A204.1 (cell line): ENCODE data around the gene CIART.
"Not testable (repeated sequence)": the region's sequence is repeated elsewhere in the genome, so short reads cannot be mapped to it uniquely, and the experiment has no call there.

Experiments
- FAIRE-seq: peaks from 2 replicates; lab custom pipeline; 2012; peaks lifted over from hg19 to GRCh38; lab: Jason Lieb, UNC

Gene CIART

DNA sequence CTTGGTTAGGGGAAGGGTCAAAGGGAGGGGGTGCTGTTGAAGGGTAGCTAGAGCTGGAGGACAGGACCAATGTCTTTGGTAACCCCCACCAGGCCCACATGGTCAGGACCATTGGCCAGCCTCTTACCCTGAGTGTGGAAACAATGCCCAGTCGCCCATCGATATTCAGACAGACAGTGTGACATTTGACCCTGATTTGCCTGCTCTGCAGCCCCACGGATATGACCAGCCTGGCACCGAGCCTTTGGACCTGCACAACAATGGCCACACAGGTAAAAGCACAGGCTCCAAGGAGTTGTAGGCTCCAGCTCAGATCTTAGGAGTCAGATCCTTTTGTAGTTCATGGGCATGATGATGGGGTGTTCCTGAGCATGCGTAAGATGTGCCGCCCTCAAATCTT, 21.0 kb upstream of the CIART start:
- no peak for FAIRE-seq

GRCh38 chr1:150262388-150263320, 19.7 kb upstream of the CIART start:
- no peak for FAIRE-seq

DNA sequence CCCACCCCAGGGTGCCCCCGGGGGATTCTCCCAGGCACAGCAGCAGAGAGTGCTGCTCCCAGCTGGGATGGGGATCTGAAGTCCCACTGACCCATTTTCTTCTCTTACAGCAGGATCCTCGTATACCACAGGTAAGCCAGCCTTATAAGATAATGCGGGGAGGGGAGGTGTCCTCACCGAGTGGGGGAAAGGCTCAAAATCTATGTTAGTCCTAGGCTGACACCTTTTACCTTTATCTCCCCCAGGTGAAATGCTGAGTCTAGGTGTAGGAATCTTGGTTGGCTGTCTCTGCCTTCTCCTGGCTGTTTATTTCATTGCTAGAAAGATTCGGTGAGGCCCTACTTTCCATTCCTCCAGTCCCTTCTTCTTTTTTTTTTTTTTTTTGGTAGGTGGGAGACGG, 18.8 kb upstream of the CIART start:
- FAIRE-seq, result no peak

- no peak for FAIRE-seq
Measured at GRCh38 chr1:150267896-150268295, 14.5 kb upstream of the CIART start.

DNA sequence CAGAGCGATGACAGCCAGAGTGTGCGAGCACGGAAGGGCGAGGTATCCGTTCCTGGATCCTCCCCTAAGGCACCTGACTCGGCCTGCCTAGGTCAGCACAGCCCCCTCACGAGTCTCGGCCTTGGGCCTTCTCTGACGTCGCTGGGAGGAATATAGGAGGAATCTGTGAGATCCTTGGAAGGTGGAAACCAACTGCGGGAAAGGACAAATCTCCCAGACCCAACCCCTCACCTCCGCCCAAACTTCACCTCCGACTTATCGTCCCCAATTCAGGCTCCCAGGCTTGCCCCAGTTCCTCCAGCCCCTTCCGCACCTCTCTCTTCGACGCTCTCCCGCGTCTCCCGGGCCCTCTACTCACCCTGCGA, 14.0 kb upstream of the CIART start:
- FAIRE-seq, result no peak

- FAIRE-seq, result peak; percentile 95
Measured at GRCh38 chr1:150268705-150269403, 13.5 kb upstream of the CIART start, which contains the start of gene APH1A. TSS of gene APH1A (minus strand) at chr1:150269016. CDS start at chr1:150268810, 206 bp downstream.

DNA sequence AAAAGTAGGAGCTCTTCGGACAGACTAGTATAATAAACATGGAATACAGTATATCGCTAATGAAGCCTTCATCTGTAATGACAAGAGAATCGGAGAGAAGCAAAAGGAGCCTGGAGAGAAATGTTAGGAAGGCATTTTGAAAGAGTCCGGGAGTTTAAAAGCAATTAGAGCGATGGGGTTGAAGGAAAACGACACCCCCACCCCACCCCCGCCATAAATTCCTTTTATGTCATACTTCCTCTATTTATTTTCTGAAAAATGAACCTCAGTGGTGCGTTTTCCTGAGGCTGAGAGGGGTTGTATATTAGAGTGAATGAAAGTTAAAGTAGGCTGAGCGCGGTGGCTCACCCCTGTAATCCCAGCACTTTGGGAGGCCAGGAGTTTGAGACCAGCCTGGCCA, 12.9 kb upstream of the CIART start:
- FAIRE-seq, result no peak

GRCh38 chr1:150271291-150271959, 10.9 kb upstream of the CIART start:
- FAIRE-seq, result no peak

GRCh38 chr1:150273311-150273710, 9.0 kb upstream of the CIART start:
- no peak for FAIRE-seq

GRCh38 chr1:150280138-150280707, 2.1 kb upstream of the CIART start:
- no peak for FAIRE-seq

DNA sequence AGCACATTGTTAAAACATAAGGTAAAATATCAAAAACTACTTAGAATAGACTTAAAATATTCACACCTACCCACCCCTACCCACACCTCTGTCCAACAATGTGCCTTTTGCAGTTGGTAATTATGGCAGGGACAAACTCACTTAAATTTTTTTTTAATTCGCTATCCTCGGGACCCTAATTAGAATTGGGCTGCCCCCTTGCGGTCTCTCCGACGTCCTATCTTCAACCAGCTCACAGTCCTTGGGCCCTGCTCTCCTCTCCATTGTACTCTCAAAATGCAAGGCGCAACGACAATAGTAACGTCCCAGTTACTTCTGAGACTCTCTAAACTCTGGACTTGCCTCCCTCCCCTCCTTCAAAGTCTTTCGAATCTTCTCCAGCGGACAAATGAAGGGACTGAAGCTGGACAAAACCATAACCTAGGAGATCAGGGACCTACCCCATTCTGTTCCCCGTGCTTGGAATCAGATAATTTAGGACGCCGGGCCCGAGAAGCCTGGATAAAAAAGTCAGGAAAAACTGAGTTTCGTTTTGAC, 1.1 kb upstream of the CIART start:
- peak; percentile 47 for FAIRE-seq

DNA sequence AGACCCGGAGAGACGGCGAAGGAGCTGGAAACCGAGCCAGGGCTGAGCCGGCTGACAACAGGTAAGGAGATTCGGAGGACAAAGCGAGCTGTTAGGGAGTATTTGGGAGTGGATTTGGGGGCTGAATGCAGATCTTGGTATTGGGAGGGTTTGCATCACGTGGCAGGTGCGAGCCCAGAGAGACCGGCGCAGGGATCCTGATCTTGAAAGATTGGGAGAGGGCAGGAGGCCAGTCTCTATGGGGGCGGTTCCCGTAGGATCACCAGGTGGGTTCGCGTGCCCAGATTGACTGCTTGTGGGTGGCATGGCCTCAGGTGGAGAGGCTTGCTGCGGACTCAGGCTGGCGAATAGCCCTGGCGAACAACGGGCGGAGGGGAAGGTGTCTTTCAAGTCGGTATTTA, 204 bp downstream of the CIART start:
- no peak for FAIRE-seq

DNA sequence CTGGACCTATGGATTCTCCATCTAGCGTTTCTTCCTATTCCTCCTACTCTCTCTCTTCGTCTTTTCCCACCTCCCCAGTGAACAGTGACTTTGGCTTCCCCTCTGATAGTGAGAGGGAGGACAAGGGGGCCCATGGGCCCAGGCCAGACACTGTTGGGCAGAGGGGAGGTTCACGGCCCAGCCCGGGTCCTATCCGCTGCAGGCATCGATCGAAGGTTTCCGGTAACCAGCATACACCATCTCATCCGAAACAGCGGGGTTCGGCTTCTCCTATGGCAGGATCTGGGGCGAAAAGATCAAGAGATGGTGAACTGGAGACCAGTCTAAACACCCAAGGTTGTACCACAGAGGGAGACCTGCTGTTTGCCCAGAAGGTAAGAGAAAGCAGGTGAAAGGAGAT, 906 bp downstream of the CIART start:
- FAIRE-seq, result no peak

- no peak for FAIRE-seq
Measured at GRCh38 chr1:150288382-150288781, 6.0 kb downstream of the CIART start.

DNA sequence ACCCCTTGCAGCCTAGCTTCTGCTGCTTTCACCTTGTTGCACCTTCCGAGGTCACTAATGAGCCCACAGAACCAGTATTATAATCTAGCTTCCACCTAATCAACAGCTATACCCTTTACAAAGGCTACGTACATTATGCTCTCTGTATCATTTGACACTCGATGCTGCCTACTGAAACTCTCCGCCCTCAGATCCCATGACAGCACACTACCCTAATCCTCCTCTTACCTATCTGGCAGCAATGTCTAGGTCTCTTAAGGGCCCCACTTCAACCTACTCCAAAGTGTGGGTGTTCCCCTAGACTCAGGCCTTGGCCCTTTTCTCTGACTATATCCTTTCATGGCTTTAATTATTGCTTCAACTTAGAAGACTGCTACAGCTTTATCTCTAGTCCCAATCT, 6.5 kb downstream of the CIART start:
- FAIRE-seq, result no peak

- FAIRE-seq, result peak; percentile 41
Measured at GRCh38 chr1:150293433-150294253, 11.3 kb downstream of the CIART start, which contains the start of gene MRPS21. TSS of gene MRPS21 (plus strand) at chr1:150293861. CDS start at chr1:150294367, 506 bp downstream.

DNA sequence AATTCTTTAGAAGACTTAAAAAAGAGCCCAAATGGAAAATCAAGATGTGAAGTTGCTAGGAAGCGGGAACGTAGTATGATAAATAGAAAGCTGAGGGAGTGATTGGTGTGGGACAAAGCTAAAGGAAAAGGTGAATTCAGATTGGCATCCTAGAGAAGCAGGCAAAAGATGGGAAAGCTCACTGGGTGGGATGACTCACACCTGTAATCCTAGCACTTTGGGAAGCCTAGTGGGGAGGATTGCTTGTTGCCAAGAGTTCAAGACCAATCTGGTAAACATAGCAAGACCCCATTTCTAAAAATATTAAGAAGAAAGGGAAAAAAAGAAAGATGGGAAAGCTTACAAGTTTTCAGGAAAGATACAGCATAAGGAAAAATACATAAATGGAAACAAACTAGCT, 13.1 kb downstream of the CIART start:
- FAIRE-seq, result no peak

GRCh38 chr1:150299716-150300115, 17.4 kb downstream of the CIART start:
- FAIRE-seq, result no peak

GRCh38 chr1:150302338-150302737, 20.0 kb downstream of the CIART start:
- no peak for FAIRE-seq

DNA sequence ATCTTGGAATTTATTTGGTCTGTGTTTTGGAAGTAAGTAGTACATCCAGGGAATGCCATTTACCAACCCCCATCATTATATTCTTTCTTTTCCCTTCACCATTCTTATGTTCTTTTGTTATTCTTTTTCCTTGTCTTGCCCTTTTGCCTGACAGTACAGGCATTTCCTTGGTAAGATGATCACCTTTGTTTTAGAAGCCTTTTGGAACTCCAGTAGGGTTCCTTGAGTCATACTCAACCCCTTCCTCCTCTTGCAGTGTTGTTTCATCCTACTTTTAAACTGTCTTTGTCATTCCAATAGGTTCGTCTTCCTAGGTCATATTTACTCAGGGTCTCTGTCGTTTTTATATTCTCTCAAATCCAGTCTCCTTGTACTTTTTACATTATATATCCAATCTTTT, 20.5 kb downstream of the CIART start:
- no peak for FAIRE-seq

DNA sequence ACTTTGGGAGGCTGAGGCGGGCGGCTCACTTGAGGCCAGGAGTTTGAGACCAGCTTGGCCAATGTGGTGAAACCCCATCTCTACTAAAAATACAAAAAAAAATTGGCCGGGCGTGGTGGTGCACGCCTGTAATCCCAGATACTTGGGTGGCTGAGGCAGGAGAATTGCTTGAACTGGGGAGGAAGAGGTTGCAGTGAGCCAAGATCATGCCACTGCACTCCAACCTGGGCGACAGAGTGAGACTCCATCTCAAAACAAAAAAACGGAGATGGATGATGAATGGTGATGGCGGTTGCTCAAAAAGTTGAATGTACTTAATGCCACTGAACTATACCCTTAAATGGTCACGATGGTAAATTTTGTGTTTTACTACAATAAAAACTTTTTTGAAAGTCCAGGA, 26.2 kb downstream of the CIART start:
- FAIRE-seq, result not testable (repeated sequence)
